GM23248 (cell line): Measurements from ENCODE around the gene TPRN. TPM values are rescaled to one million over a fixed set of nuclear protein-coding genes. Genes with fewer than 3 reads are reported as not detected.

Experiments used
- DNase-seq: peaks from one replicate; pipeline ENCODE4 v3.0.0-alpha.2; 2015
- H2AFZ ChIP-seq: fragments of 200-600 bp; sonication (generic); 2 replicates; pipeline ENCODE4 v1.6.1; 2016; ENCODE audit warnings: antibody characterized with exemption
- H3F3A ChIP-seq: fragments of 200-600 bp; sonication (generic); 2 replicates; pipeline ENCODE4 v1.6.1; 2016; ENCODE audit warnings: mild to moderate bottlenecking, antibody characterized with exemption, mixed run types; ENCODE audit not compliant: insufficient read depth
- H3K27ac ChIP-seq: fragments of 200-600 bp; sonication (generic); 2 replicates; pipeline ENCODE4 v1.5.1; 2016; ENCODE audit warnings: mild to moderate bottlenecking
- H3K27me3 ChIP-seq: fragments of 200-600 bp; sonication (generic); replicated peaks from 2 replicates; pipeline ENCODE4 v1.6.1; 2016; ENCODE audit warnings: mild to moderate bottlenecking; ENCODE audit not compliant: insufficient read depth
- H3K36me3 ChIP-seq: fragments of 200-600 bp; sonication (generic); 2 replicates; pipeline ENCODE4 v1.6.1; 2016; ENCODE audit warnings: low read depth, mild to moderate bottlenecking
- H3K4me1 ChIP-seq: fragments of 200-600 bp; sonication (generic); 2 replicates; pipeline ENCODE4 v1.6.1; 2016; ENCODE audit warnings: mild to moderate bottlenecking; ENCODE audit not compliant: insufficient read depth
- H3K4me2 ChIP-seq: fragments of 200-600 bp; sonication (generic); one replicate; pipeline ENCODE4 v1.6.1; 2016; ENCODE audit warnings: mild to moderate bottlenecking; ENCODE audit not compliant: unreplicated experiment
- H3K4me3 ChIP-seq: fragments of 200-600 bp; sonication (generic); 2 replicates; pipeline ENCODE4 v1.5.1; 2016; ENCODE audit warnings: mild to moderate bottlenecking
- H3K79me2 ChIP-seq: fragments of 200-600 bp; sonication (generic); 2 replicates; pipeline ENCODE4 v1.6.1; 2016; ENCODE audit warnings: mild to moderate bottlenecking; ENCODE audit not compliant: insufficient read depth
- H3K9ac ChIP-seq: fragments of 200-600 bp; sonication (generic); 2 replicates; pipeline ENCODE4 v1.6.1; 2016; ENCODE audit warnings: mild to moderate bottlenecking
- H3K9me2 ChIP-seq: fragments of 200-600 bp; sonication (generic); 2 replicates; pipeline ENCODE4 v1.6.1; 2016; ENCODE audit warnings: mixed run types, mild to moderate bottlenecking, moderate library complexity; ENCODE audit not compliant: insufficient read depth
- H3K9me3 ChIP-seq: fragments of 200-600 bp; sonication (generic); one replicate; pipeline ENCODE4 v1.6.1; 2017; ENCODE audit warnings: low read depth
- H4K20me1 ChIP-seq: fragments of 200-600 bp; sonication (generic); 2 replicates; pipeline ENCODE4 v1.6.0; 2016; ENCODE audit not compliant: insufficient read depth
- EZH2 ChIP-seq: fragments of 200-600 bp; sonication (generic); IDR thresholded peaks from 2 replicates; pipeline ENCODE4 v1.6.1; 2018; ENCODE audit warnings: antibody characterized with exemption, mild to moderate bottlenecking; ENCODE audit not compliant: insufficient read depth, poor library complexity, severe bottlenecking
- EZH2phosphoT487 ChIP-seq: fragments of 200-600 bp; sonication (generic); IDR thresholded peaks from 2 replicates; pipeline ENCODE4 v1.6.1; 2018; ENCODE audit warnings: antibody characterized with exemption, moderate library complexity, mild to moderate bottlenecking, low read depth; ENCODE audit not compliant: insufficient read depth
- WGBS, 2 experiments: methylation state at CpG; one replicate each; pipeline ENCODE4 v1.1.6; 2015 to 2017; ENCODE audit warnings: low lambda C conversion rate in 2 of 2, low coverage in 1 of 2; ENCODE audit errors: missing lambda C conversion rate in 2 of 2; 5-methylcytosine and 5-hydroxymethylcytosine counted together
- in situ Hi-C: fragments of 300-500 bp; cut with MboI; formaldehyde crosslinking; loops from 2 replicates; pipeline ENCODE4 v1.15.0; 2020
- polyA plus RNA-seq: library from polyadenylated mRNA; unstranded; fragments of >200 nt; fragmentation: Nextera tagmentation; extraction: Ambion mirVana; gene quantifications from 2 replicates; pipeline ENCODE4 v1.2.1, GENCODE V29; 2016
- total RNA-seq: library from RNA; depleted of rRNA; stranded (reverse); fragments of >200 nt; shearing (Covaris generic); gene quantifications from 2 replicates; pipeline ENCODE4 v1.2.3, GENCODE V29; 2014

Gene TPRN
- total and polyA plus RNA-seq, 2 experiments from 2014 or later = 1.7 to 7.8 TPM

DNA sequence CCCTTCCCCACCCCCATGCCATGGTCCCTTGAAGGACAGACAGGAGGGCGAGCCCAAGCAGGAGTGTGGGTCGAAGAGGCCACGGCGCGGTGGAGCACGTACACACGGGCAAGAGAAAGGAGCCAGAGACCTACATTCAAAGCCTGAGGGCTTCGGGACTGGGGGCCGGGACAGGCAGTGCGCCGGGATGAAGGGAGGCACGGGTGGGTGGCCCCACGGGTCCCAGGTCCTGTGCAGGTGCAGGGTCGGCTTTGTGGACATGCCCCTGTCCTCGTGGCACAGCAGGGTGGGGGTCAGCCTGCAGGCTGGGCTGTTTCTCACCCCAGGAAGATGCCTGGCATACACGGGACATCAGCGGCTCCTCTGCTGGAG, 40.5 kb downstream of the TPRN start:
- Histone ChIP-seq H3K27ac (no peak overlapping the region), H4K20me1 (no peaks in the 10 kb centered on the region), H3K4me2 (no peak overlapping the region), H3K9me3 (no peaks in the 10 kb centered on the region), H3F3A (no peaks in the 10 kb centered on the region), H3K9ac (no peak overlapping the region), H2AFZ (no peak overlapping the region), H3K36me3 (no peaks in the 10 kb centered on the region), H3K4me1 (no peaks in the 10 kb centered on the region), H3K4me3 (no peak overlapping the region), H3K9me2 (no peaks in the 10 kb centered on the region), H3K79me2 (no peaks in the 10 kb centered on the region), H3K27me3 (peaks cover 31% of the 10 kb centered on the region)
- WGBS, 2 experiments = 35 to 43% methylated on average over 16 to 17 of the region's 17 CpGs
- in situ Hi-C loops = no loop called here
- DNase-seq = no peak
- no peak for TF ChIP-seq EZH2
- TF ChIP-seq EZH2phosphoT487 = no peak

DNA sequence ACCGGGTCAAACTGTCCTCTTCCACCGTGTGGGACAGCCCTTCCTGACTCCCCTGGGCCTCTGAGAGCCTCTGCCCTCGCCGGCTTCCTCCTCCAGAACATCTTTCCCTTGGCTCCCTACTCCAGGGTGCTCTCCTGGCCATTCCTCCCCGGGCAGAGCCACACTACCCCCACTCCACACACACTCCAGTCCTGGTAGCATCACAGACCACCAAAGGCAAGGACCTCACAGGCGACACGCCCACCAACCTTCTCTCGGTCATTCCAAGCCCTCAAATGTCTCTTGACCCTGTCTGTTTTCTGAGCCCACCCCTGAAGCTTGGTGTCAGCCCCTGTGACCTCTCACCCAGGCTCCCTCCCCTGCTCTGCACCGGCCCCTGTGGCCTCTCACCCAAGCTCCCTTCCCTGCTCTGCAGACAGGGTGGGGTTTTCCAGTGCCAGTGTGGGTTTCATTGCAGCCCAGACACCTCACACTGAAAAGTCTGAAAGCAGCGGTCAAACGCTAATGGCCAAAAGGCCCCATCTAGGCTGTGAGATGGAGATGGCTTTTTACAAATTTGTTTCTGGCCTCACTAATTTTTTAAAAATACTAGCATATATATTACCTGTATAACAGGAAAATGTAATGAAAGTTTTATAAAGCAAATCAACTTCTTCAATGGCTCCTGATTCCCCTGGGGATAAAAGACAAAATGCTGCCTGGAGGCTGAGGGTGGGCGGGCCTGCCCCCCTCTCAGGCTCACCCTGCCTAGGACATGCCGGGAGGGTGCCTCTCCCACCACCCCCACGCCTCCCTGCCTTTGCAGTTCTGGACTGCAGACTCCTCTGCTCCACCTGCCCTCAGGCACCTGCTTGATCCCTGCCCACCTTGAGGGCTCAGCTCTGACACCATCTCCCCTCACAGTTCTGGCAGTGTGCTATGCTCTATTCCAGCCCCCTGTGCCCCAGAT, 41.2 kb downstream of the TPRN start:
- no peaks in the 10 kb centered on the region for H3K4me1 ChIP-seq
- H3K79me2 ChIP-seq = no peaks in the 10 kb centered on the region
- H2AFZ ChIP-seq = no peak overlapping the region
- no peak for DNase-seq
- no peaks in the 10 kb centered on the region for H3F3A ChIP-seq
- H3K4me3 ChIP-seq = no peak overlapping the region
- H3K9me3 ChIP-seq = no peaks in the 10 kb centered on the region
- no peaks in the 10 kb centered on the region for H4K20me1 ChIP-seq
- 31 to 35% methylated on average over 14 of the region's 14 CpGs for WGBS, 2 experiments
- H3K27me3 ChIP-seq = peaks cover 28% of the 10 kb centered on the region
- H3K9ac ChIP-seq = no peak overlapping the region
- no peak overlapping the region for H3K4me2 ChIP-seq
- H3K9me2 ChIP-seq = no peaks in the 10 kb centered on the region
- TF ChIP-seq EZH2 (peak; percentile 29), EZH2phosphoT487 (no peak)
- in situ Hi-C loops = no loop called here
- H3K27ac ChIP-seq = no peak overlapping the region
- no peaks in the 10 kb centered on the region for H3K36me3 ChIP-seq

DNA sequence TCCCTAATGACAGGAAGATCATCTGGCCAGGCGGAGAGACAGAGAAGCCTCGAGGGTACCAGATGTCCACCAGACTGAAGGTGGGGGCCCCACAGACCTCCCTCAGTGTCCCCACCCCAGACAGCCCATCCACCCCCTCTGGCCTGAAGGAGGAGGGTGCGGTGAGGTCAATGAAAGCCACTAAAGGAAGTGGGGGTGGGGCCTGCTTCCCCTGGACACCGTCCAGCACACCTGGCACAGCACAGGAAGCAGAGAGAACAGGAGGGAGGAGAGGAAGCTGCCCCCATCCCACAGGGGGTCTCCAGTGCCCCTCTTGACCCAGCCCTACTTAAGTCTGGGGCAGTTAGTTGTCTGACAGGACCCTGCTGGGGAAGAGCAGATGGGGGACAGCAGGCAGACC, 41.9 kb downstream of the TPRN start:
- Histone ChIP-seq H3F3A (no peaks in the 10 kb centered on the region), H3K9me2 (no peaks in the 10 kb centered on the region), H3K9me3 (no peaks in the 10 kb centered on the region), H3K4me3 (no peak overlapping the region), H3K36me3 (no peaks in the 10 kb centered on the region), H3K79me2 (no peaks in the 10 kb centered on the region), H2AFZ (no peak overlapping the region), H4K20me1 (no peaks in the 10 kb centered on the region), H3K9ac (no peak overlapping the region), H3K4me1 (no peaks in the 10 kb centered on the region), H3K4me2 (no peak overlapping the region), H3K27ac (no peak overlapping the region), H3K27me3 (peaks cover 28% of the 10 kb centered on the region)
- TF ChIP-seq EZH2 = no peak
- TF ChIP-seq EZH2phosphoT487 = no peak
- 0 to 17% methylated on average over 1 to 4 of the region's 4 CpGs for WGBS, 2 experiments
- no peak for DNase-seq
- in situ Hi-C loops = no loop called here

DNA sequence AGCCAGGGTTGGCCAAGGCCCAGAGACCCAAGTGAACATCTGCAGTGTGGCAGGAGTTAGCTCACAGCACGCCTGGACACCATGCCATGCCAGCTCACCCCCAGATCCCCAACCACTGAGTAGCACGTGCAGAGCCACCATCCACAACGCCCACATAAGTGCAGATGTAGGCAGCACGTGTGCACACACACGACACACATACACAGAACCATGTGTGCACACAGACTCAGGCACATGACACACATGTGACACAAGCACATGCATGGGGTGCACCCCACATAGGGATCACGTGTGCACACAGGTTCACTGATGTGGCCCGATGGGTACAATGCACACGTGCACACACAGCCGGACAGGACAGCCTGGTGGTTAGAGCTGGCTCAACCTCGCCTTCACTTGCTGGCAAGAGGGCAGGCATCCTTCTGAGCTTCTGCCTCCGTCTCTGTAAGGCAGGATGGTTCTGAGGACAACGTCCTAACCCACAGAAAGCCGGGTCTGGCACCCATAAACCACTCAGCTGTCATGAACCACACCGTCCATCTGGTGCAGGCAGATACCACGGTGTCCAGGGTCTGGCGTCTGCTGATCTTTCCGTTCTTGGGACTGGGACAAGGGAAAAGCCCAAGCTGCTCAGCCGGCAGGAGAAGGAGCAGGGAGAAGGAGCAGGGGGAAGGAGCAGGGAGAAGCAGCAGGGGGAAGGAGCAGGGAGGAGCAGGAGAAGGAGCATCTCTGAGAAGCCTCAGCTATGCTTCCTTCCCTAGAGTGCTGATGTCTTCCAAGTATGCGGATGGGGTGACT, 42.7 kb downstream of the TPRN start:
- Histone ChIP-seq H3K9me2 (no peaks in the 10 kb centered on the region), H3K27me3 (peaks cover 28% of the 10 kb centered on the region), H3K9ac (no peak overlapping the region), H3K9me3 (no peaks in the 10 kb centered on the region), H3K4me1 (no peaks in the 10 kb centered on the region), H3K79me2 (no peaks in the 10 kb centered on the region), H3K27ac (no peak overlapping the region), H3K36me3 (no peaks in the 10 kb centered on the region), H3F3A (no peaks in the 10 kb centered on the region), H3K4me3 (no peak overlapping the region), H4K20me1 (no peaks in the 10 kb centered on the region), H2AFZ (no peak overlapping the region), H3K4me2 (no peak overlapping the region)
- in situ Hi-C loops = no loop called here
- TF ChIP-seq EZH2 (no peak), EZH2phosphoT487 (no peak)
- 0 to 3% methylated on average over 17 to 19 of the region's 19 CpGs for WGBS, 2 experiments
- peak; percentile 64 for DNase-seq
